Epithelial cell of alveolus of lung (primary cell): ENCODE results near the gene NCOA5. TPM values are rescaled to one million over a fixed set of nuclear protein-coding genes. Genes with fewer than 3 reads are reported as not detected.

Source experiments
- total RNA-seq: library from RNA; depleted of rRNA; stranded (reverse); fragments of >200 nt; gene quantifications from 2 replicates; pipeline ENCODE4 v1.2.1, GENCODE V29; 2015

NCOA5 gene
- 16.0 and 24.2 TPM in 2 replicates for total RNA-seq

GRCh38 chr20:46089417-46090388 is at the start of gene NCOA5:
NCOA5 (minus strand) TSS chr20:46089962; CDS start chr20:46079424, 10,538 bp downstream.

GRCh38 chr20:46117704-46118467 is 28.1 kb upstream of the NCOA5 start, which contains the start of gene CD40:
CD40 (plus strand) TSS chr20:46118314; CDS start chr20:46118344, 30 bp downstream.

GRCh38 chr20:46028772-46029371 is 60.9 kb downstream of the NCOA5 start, which contains the start of gene SLC12A5:
SLC12A5 (plus strand) TSS chr20:46029215; CDS start chr20:46029345, 130 bp downstream.

Other genes starting within 250 kb of the NCOA5 start
- gene ACOT8, start 232.6 kb downstream of the NCOA5 start, total RNA-seq, result 45.8 and 54.5 TPM in 2 replicates
- gene ZSWIM3, start 232.3 kb downstream of the NCOA5 start, total RNA-seq, result 4.1 and 4.2 TPM in 2 replicates
- 7.2 and 10.7 TPM in 2 replicates for gene ZSWIM1, start 208.7 kb downstream of the NCOA5 start, total RNA-seq
- 0.72 and 1.2 TPM in 2 replicates for gene SPATA25, start 202.3 kb downstream of the NCOA5 start, total RNA-seq
- 2.6 and 7.6 TPM in 2 replicates for gene NEURL2, start 198.8 kb downstream of the NCOA5 start, total RNA-seq
- 93.3 and 101 TPM in 2 replicates for gene CTSA, start 198.6 kb downstream of the NCOA5 start, total RNA-seq
- gene PLTP, start 177.8 kb downstream of the NCOA5 start, total RNA-seq, result 121 and 318 TPM in 2 replicates
- 19.0 and 20.2 TPM in 2 replicates for gene PCIF1, start 155.3 kb downstream of the NCOA5 start, total RNA-seq
- gene ZNF335, start 117.8 kb downstream of the NCOA5 start, total RNA-seq, result 8.8 and 17.7 TPM in 2 replicates
- 0.39 TPM in 1 of 2 replicates, not detected in the other for gene MMP9, start 81.1 kb downstream of the NCOA5 start, total RNA-seq
- gene SLC12A5, start 60.7 kb downstream of the NCOA5 start, total RNA-seq, result 0.08 TPM in 1 of 2 replicates, not detected in the other
- 7.3 and 13.1 TPM in 2 replicates for gene CD40, start 28.4 kb upstream of the NCOA5 start, total RNA-seq
- not detected in 2 replicates for gene CDH22, start 218.5 kb upstream of the NCOA5 start, total RNA-seq